ENCODE measurements around the gene SMARCAD1.

Gene SMARCAD1

DNA sequence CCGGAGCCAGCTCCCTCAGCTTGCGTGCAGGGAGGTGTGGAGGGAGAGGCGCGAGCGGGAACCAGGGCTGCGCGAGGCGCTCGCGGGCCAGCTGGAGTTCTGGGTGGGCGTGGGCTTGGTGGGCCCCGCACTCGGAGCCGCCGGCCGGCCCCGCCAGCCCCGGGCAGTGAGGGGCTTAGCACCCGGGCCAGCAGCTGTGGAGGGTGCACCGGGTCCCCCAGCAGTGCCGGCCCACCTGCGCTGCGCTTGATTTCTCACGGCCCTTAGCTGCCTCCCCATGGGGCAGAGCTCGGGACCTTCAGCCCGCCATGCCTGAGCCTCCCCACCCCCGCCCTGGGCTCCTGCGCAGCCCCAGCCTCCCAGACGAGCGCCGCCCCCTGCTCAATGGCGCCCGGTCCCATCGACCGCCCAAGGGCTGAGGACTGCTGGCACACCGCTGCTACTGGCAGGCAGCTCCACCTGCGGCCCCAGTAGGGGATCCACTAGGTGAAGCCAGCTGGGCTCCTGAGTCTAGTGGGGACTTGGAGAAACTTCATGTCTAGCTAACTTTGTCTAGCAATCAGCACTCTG is 37.8 kb upstream of the SMARCAD1 start:
- no peak for TF ChIP-seq CTCF (IDR thresholded peaks at IDR 0.05; ENCODE audit: borderline replicate concordance, insufficient read depth, low read depth, low read length)
- no peak overlapping the region for H3K4me3 ChIP-seq (ENCODE audit: low read depth, low read length)

- H3K4me3 ChIP-seq (ENCODE audit: low read depth, low read length), result no peak overlapping the region
- peak; percentile 31; the same call in 1 of the 2 replicates for TF ChIP-seq CTCF (IDR thresholded peaks at IDR 0.05; ENCODE audit: borderline replicate concordance, insufficient read depth, low read depth, low read length)
Observed at GRCh38 chr4:94171616-94172015, 36.0 kb upstream of the SMARCAD1 start.

DNA sequence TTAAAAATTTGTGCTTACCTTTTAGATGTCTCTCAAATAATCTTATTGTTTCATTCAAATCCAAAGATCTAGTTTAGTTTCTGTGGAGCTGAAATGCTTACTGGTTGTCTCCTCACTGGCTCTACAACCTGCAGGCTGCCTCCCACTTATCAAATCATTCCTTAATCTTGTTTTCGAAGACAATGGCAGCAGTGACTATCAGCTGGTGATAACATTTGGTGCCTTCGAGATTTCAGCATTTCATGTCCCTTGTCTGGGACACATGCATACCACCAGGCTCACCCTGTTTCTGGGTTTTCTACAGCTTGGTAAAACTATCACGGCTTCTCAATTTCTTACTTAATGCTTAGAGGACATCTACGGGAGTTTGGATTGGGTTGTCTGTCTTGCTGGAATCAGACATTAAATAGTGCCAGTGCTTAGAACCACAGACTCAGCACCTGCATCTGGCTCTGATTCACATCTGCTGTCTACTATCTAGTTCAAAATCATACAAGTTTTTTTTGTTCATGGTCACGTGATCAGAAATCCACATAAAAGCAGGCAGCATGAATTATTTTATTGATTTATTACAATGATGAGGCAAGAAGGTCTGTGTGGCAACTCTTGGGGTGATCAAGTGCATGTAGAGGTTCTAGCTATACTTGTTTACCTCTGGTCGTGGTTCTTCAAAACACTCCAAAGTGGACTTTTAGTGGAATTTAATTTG is 32.0 kb upstream of the SMARCAD1 start:
- no peak for TF ChIP-seq CTCF (IDR thresholded peaks at IDR 0.05; ENCODE audit: borderline replicate concordance, insufficient read depth, low read depth, low read length)
- H3K4me3 ChIP-seq (ENCODE audit: low read depth, low read length), result no peak overlapping the region

- no peak for TF ChIP-seq CTCF (IDR thresholded peaks at IDR 0.05; ENCODE audit: borderline replicate concordance, insufficient read depth, low read depth, low read length)
- no peak overlapping the region for H3K4me3 ChIP-seq (ENCODE audit: low read depth, low read length)
Observed at GRCh38 chr4:94177822-94178221, 29.8 kb upstream of the SMARCAD1 start.

GRCh38 chr4:94181815-94182214 is 25.9 kb upstream of the SMARCAD1 start:
- TF ChIP-seq CTCF (IDR thresholded peaks at IDR 0.05; ENCODE audit: borderline replicate concordance, insufficient read depth, low read depth, low read length), result no peak
- no peak overlapping the region for H3K4me3 ChIP-seq (ENCODE audit: low read depth, low read length)

DNA sequence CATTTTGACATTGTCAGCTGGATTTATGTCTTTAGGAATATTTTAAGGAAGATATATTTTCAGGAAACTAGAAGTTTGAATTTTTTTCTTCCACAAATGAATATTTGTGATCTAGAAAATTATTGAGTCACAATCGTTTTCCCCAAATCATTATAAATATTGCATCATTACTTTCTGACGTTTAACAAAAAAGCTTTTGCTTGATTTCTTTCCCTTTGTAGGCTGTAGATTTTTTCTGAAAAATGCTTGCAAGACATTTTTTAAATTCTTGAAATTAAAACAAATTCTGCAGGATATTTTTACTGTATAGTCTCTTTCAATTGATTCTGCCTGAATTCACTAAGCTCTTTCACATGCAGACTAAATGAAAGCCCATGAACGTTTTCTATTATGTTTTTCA is 4.9 kb upstream of the SMARCAD1 start:
- no peak for TF ChIP-seq CTCF (IDR thresholded peaks at IDR 0.05; ENCODE audit: borderline replicate concordance, insufficient read depth, low read depth, low read length)

DNA sequence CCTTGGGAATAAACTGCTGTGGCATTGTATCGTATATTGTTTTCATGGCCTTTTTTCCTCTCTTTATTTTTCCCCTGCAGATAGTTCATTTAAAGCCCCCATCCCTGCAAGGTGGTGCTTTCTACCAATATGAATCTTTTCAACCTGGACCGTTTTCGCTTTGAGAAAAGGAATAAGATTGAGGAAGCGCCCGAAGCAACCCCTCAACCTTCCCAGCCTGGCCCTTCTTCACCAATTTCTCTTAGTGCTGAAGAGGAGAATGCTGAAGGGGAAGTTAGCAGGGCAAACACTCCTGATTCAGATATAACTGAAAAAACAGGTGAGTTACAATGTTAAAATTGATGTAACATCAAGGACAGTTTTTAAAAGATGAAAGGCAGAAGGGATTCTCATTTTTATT is 601 bp downstream of the SMARCAD1 start:
- peak overlapping the region; percentile 68 for H3K4me3 ChIP-seq (ENCODE audit: low read depth, low read length)
- no peak for TF ChIP-seq CTCF (IDR thresholded peaks at IDR 0.05; ENCODE audit: borderline replicate concordance, insufficient read depth, low read depth, low read length)

More for the DNA sequence above, 4.9 kb upstream of the SMARCAD1 start:
- no peak overlapping the region for H3K4me3 ChIP-seq (ENCODE audit: low read depth, low read length)
